Activated CD8-positive, alpha-beta memory T cell treated with anti-CD3 and anti-CD28 coated beads for 48 hours (primary cell): ENCODE measurements around the gene ZNF148.
"Not testable (repeated sequence)": the region's sequence is repeated elsewhere in the genome, so short reads cannot be mapped to it uniquely, and the experiment has no call there.

ENCODE experiments used
- DNase-seq, 3 experiments: peaks; one replicate each; pipeline ENCODE4 v3.0.0-alpha.2; 2020; ENCODE audit warnings: low read depth in 2 of 3, low spot score in 2 of 3

Gene ZNF148, protein sequence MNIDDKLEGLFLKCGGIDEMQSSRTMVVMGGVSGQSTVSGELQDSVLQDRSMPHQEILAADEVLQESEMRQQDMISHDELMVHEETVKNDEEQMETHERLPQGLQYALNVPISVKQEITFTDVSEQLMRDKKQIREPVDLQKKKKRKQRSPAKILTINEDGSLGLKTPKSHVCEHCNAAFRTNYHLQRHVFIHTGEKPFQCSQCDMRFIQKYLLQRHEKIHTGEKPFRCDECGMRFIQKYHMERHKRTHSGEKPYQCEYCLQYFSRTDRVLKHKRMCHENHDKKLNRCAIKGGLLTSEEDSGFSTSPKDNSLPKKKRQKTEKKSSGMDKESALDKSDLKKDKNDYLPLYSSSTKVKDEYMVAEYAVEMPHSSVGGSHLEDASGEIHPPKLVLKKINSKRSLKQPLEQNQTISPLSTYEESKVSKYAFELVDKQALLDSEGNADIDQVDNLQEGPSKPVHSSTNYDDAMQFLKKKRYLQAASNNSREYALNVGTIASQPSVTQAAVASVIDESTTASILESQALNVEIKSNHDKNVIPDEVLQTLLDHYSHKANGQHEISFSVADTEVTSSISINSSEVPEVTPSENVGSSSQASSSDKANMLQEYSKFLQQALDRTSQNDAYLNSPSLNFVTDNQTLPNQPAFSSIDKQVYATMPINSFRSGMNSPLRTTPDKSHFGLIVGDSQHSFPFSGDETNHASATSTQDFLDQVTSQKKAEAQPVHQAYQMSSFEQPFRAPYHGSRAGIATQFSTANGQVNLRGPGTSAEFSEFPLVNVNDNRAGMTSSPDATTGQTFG

GRCh38 chr3:125374996-125375941 is at the start of gene ZNF148:
Gene ZNF148 (minus strand): TSS chr3:125375325. CDS start chr3:125313640, 61,685 bp downstream.
- peak; percentile 80 to 87 (median 85) for DNase-seq

GRCh38 chr3:125418306-125418705 is 43.2 kb upstream of the ZNF148 start:
- DNase-seq = no peak

- DNase-seq = no peak
Measured at GRCh38 chr3:125416235-125416634, 41.1 kb upstream of the ZNF148 start.

GRCh38 chr3:125414669-125415068 is 39.5 kb upstream of the ZNF148 start:
- DNase-seq = no peak

- DNase-seq = no peak
Measured at GRCh38 chr3:125410922-125411321, 35.8 kb upstream of the ZNF148 start.

- no peak for DNase-seq
Measured at GRCh38 chr3:125406070-125406469, 30.9 kb upstream of the ZNF148 start.

GRCh38 chr3:125405515-125405914 is 30.4 kb upstream of the ZNF148 start:
- not testable (repeated sequence) for DNase-seq

- DNase-seq = no peak
Measured at GRCh38 chr3:125403789-125404188, 28.7 kb upstream of the ZNF148 start.

- DNase-seq = no peak
Measured at GRCh38 chr3:125402639-125403038, 27.5 kb upstream of the ZNF148 start.

DNA sequence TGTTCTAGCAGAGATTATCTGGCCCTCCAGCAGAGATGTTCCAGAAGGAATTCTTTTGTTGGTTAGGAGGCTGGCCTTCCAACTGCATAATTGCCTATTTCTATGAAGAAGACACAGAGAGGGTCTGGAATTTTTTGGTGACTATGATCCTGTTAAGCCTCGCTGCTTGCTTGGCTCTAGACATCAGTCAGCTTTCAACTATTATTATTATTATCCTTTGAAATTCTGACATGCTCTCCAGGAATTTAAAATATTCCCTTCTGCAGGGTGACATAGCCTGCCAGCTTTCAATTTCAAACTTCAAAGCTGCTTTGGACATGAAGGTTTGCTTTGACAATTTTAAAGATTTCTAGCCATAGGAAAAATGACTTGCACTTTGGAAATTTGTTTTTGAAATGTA is 26.3 kb upstream of the ZNF148 start:
- DNase-seq = no peak

DNA sequence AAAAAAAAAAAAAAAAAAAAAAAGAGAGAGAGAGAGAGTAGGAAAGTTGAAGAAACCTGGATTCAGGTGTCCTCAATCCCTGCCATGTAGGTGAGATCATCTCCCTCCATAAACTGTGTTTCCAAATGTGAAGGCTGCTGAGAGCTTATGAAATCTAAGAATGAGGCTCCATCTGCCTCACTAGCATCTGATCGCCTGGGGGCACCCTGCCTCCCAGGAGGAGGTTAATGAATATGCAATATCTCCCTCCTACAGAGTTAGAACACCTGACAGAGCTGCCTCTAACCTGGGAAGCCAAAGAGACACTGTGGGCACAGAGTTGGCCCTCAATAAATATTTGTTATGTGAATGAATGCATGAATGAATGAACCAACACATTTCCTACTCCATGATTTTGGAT is 23.8 kb upstream of the ZNF148 start:
- DNase-seq = no peak

GRCh38 chr3:125395091-125395490 is 20.0 kb upstream of the ZNF148 start:
- DNase-seq = no peak

GRCh38 chr3:125394406-125394805 is 19.3 kb upstream of the ZNF148 start:
- no peak for DNase-seq

DNA sequence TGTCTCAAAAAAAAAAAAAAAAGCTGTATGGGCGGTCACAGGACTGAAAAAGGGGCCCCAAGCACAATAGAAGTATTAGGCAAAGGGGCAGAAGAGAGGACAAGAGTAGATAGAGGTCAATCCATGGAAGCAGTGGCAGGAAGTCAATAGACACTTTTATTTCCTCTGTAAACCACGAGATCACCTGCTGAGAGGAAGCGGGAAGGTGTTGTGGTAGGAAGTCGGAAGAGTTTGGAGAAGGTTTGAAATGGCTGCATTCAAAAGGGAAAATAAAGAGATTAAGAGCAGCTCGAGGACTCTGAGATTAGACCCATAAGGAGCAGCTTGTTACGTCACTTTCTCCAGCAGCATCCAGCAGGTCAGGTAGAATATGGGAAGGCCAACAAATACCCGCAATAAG is 14.2 kb upstream of the ZNF148 start:
- no peak for DNase-seq

DNA sequence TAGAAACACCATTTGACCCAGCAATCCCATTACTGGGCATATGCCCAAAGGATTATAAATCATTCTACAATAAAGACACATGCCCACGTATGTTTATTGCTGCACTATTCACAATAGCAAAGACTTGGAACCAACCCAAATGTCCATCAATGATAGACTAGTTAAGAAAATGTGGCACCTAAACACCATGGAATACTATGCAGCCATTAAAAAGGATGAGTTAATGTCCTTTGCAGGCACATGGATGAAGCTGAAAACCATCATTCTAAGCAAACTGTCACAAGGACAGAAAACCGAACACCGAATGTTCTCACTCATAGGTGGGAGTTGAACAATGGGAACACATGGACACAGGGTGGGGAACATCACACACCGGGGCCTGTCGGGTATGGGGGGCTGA is 13.2 kb upstream of the ZNF148 start:
- not testable (repeated sequence) for DNase-seq

GRCh38 chr3:125386811-125387210 is 11.7 kb upstream of the ZNF148 start:
- no peak for DNase-seq

DNA sequence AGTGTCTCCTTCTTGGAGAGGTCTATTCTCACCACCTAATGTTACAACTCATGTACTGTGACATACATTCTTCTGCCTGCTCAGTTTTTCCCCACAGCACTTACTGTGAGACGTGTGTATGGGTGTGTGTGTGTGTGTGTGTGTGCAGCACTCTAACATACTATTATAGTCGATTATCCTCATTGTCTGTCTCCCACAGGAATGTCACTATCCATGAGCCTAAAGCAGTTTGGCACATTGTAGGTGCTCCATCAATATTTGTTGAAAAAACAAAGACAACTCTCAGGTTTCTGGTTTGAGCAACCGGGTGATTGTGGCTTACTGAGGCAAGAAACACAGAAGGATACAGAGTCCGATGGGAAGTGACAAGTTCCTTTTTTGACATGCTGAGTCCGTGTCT is 8.6 kb upstream of the ZNF148 start:
- no peak for DNase-seq

GRCh38 chr3:125382298-125382697 is 7.2 kb upstream of the ZNF148 start:
- DNase-seq = no peak

DNA sequence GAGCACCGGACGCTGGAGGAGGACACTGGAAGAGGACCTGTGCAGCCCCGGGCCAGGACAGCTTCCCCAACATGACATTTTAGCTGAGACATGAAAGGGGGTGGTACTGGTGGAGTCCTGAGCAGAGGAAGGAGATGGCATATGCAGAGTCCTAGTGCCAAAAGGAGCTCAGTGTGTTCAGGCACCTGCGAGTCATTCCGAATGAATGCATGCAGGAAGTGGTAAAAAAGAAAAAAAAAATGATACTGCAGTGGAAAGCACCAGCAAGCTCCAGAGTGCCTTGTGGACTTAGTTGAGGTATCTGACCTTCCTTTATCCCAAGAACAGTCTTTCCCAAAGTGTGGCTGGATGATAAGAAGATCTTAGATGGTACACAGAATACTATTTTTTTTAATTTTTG is 6.6 kb upstream of the ZNF148 start:
- DNase-seq = no peak

GRCh38 chr3:125381314-125381713 is 6.2 kb upstream of the ZNF148 start:
- no peak for DNase-seq

- DNase-seq = no peak
Measured at GRCh38 chr3:125379483-125379882, 4.4 kb upstream of the ZNF148 start.
